Measurements from ENCODE around the gene APOC4.
A peak's percentile ranks its signal among the peaks of the same experiment; 100 is the strongest.

APOC4 gene

GRCh38 chr19:44931541-44931940 is 10.5 kb upstream of the APOC4 start:
- no peaks in the 10 kb centered on the region for H3F3A ChIP-seq (ENCODE audit: control insufficient read depth, insufficient read depth)
- H3K27me3 ChIP-seq (ENCODE audit: control insufficient read depth, low read length): peaks cover 3% of the 10 kb centered on the region; the same call in 1 of the 2 replicates
- H3K36me3 ChIP-seq (ENCODE audit: control insufficient read depth, low read length): no peaks in the 10 kb centered on the region
- no peaks in the 10 kb centered on the region for H3K9me3 ChIP-seq (ENCODE audit: control insufficient read depth, insufficient read depth, low read length)
- H3K4me3 ChIP-seq (ENCODE audit: low read length): no peak overlapping the region
- H3K79me2 ChIP-seq (ENCODE audit: control insufficient read depth, low read length): no peaks in the 10 kb centered on the region
- no peaks in the 10 kb centered on the region for H3K9me2 ChIP-seq (replicated peaks; ENCODE audit: control insufficient read depth, low read length)
- H3K4me1 ChIP-seq (ENCODE audit: control insufficient read depth, low read length): no peaks in the 10 kb centered on the region
- no peak overlapping the region for H3K4me2 ChIP-seq (ENCODE audit: low read length)
- H3K27ac ChIP-seq (ENCODE audit: low read depth, low read length): no peak overlapping the region
- TF ChIP-seq, protein P1, sequence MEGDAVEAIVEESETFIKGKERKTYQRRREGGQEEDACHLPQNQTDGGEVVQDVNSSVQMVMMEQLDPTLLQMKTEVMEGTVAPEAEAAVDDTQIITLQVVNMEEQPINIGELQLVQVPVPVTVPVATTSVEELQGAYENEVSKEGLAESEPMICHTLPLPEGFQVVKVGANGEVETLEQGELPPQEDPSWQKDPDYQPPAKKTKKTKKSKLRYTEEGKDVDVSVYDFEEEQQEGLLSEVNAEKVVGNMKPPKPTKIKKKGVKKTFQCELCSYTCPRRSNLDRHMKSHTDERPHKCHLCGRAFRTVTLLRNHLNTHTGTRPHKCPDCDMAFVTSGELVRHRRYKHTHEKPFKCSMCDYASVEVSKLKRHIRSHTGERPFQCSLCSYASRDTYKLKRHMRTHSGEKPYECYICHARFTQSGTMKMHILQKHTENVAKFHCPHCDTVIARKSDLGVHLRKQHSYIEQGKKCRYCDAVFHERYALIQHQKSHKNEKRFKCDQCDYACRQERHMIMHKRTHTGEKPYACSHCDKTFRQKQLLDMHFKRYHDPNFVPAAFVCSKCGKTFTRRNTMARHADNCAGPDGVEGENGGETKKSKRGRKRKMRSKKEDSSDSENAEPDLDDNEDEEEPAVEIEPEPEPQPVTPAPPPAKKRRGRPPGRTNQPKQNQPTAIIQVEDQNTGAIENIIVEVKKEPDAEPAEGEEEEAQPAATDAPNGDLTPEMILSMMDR (IDR thresholded peaks at IDR 0.05; ENCODE audit: low read depth, low read length, poor library complexity, severe bottlenecking): no peak
- TF ChIP-seq EZH2phosphoT487 (IDR thresholded peaks at IDR 0.05; ENCODE audit: borderline replicate concordance, low read length): no peak
- H4K20me1 ChIP-seq (ENCODE audit: control insufficient read depth, insufficient read depth, low read depth, low read length): no peaks in the 10 kb centered on the region

- Histone ChIP-seq H3F3A (ENCODE audit: control insufficient read depth, insufficient read depth) (no peaks in the 10 kb centered on the region), H4K20me1 (ENCODE audit: control insufficient read depth, insufficient read depth, low read depth, low read length) (no peaks in the 10 kb centered on the region), H3K9me3 (ENCODE audit: control insufficient read depth, insufficient read depth, low read length) (no peaks in the 10 kb centered on the region), H3K36me3 (ENCODE audit: control insufficient read depth, low read length) (no peaks in the 10 kb centered on the region), H3K27me3 (ENCODE audit: control insufficient read depth, low read length) (no peaks in the 10 kb centered on the region; the same call in 1 of the 2 replicates), H3K27ac (ENCODE audit: low read depth, low read length) (no peak overlapping the region), H3K4me1 (ENCODE audit: control insufficient read depth, low read length) (peaks cover 37% of the 10 kb centered on the region), H3K4me3 (ENCODE audit: low read length) (no peak overlapping the region), H3K79me2 (ENCODE audit: control insufficient read depth, low read length) (no peaks in the 10 kb centered on the region), H3K9me2 (replicated peaks; ENCODE audit: control insufficient read depth, low read length) (no peaks in the 10 kb centered on the region), H3K4me2 (ENCODE audit: low read length) (no peak overlapping the region)
- TF ChIP-seq, protein P1 (IDR thresholded peaks at IDR 0.05; ENCODE audit: low read depth, low read length, poor library complexity, severe bottlenecking): no peak
- TF ChIP-seq EZH2phosphoT487 (IDR thresholded peaks at IDR 0.05; ENCODE audit: borderline replicate concordance, low read length): no peak
These were observed 2.4 kb upstream of the APOC4 start for GRCh38 chr19:44939668-44940067.

DNA sequence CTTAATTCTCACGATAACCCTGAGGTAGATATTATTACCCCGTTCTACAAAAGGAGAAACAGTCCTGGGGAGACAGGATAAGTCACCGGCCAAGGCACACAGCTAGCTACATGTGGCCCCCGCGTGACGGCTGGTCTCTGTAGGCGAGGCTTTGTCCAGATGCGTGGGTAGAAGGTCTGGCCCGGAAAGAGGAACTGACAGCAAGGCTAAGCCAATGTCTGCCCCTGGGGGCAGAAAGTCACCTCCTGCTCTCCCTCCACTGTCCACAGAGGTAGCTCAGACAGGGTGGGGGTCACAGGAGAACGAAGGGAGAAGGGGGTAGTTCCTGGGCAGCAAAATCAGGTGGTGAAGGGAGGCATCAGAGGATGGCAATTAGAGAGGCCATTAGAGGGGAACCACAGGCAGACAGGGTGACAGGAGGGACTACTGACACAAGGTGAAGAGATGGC is 1.8 kb downstream of the APOC4 start:
- peak overlapping the region; percentile 39 for H3K4me2 ChIP-seq (ENCODE audit: low read length)
- H3K4me3 ChIP-seq (ENCODE audit: low read length): no peak overlapping the region
- no peak overlapping the region for H3K27ac ChIP-seq (ENCODE audit: low read depth, low read length)
- no peaks in the 10 kb centered on the region for H3K36me3 ChIP-seq (ENCODE audit: control insufficient read depth, low read length)
- no peaks in the 10 kb centered on the region for H3F3A ChIP-seq (ENCODE audit: control insufficient read depth, insufficient read depth)
- H3K27me3 ChIP-seq (ENCODE audit: control insufficient read depth, low read length): no peaks in the 10 kb centered on the region
- peaks cover 43% of the 10 kb centered on the region for H3K4me1 ChIP-seq (ENCODE audit: control insufficient read depth, low read length)
- no peaks in the 10 kb centered on the region for H3K79me2 ChIP-seq (ENCODE audit: control insufficient read depth, low read length)
- H3K9me2 ChIP-seq (replicated peaks; ENCODE audit: control insufficient read depth, low read length): no peaks in the 10 kb centered on the region
- TF ChIP-seq, protein P1 (IDR thresholded peaks at IDR 0.05; ENCODE audit: low read depth, low read length, poor library complexity, severe bottlenecking): no peak
- TF ChIP-seq EZH2phosphoT487 (IDR thresholded peaks at IDR 0.05; ENCODE audit: borderline replicate concordance, low read length): no peak
- H3K9me3 ChIP-seq (ENCODE audit: control insufficient read depth, insufficient read depth, low read length): no peaks in the 10 kb centered on the region
- no peaks in the 10 kb centered on the region for H4K20me1 ChIP-seq (ENCODE audit: control insufficient read depth, insufficient read depth, low read depth, low read length)
